ENCODE data around the gene KCNMA1. TPM values are rescaled to one million over a fixed set of nuclear protein-coding genes. Genes with fewer than 3 reads are reported as not detected.
"Not testable (repeated sequence)": the region's sequence is repeated elsewhere in the genome, so short reads cannot be mapped to it uniquely, and the experiment has no call there.

Gene KCNMA1
- total and polyA plus RNA-seq, 2 donors from 2014 or later = 4.2 to 8.9 TPM

DNA sequence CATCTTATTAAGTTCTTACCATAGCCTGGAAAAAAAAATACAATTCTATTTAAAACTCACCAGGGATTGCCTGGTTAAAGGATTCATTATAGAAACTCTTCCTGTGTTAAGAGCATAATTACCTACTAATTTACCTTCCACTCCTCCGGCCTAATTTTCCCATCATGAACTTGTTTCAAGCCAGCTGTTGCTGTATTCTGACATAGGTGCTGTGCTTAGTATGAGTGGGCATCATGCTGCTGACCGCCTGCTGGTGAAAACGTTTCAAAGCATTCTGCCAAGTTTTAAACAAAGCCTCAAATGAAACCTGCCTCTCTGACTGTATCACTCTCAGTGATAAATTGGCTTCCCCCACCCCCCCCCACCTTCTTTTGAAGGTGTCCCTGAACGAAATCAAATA lies 47.8 kb upstream of the KCNMA1 start:
- TF ChIP-seq, protein P1, sequence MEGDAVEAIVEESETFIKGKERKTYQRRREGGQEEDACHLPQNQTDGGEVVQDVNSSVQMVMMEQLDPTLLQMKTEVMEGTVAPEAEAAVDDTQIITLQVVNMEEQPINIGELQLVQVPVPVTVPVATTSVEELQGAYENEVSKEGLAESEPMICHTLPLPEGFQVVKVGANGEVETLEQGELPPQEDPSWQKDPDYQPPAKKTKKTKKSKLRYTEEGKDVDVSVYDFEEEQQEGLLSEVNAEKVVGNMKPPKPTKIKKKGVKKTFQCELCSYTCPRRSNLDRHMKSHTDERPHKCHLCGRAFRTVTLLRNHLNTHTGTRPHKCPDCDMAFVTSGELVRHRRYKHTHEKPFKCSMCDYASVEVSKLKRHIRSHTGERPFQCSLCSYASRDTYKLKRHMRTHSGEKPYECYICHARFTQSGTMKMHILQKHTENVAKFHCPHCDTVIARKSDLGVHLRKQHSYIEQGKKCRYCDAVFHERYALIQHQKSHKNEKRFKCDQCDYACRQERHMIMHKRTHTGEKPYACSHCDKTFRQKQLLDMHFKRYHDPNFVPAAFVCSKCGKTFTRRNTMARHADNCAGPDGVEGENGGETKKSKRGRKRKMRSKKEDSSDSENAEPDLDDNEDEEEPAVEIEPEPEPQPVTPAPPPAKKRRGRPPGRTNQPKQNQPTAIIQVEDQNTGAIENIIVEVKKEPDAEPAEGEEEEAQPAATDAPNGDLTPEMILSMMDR (IDR thresholded peaks at IDR 0.05; ENCODE audit: borderline replicate concordance, extremely low read depth, insufficient read depth) = no peak
- no peak overlapping the region for H3K9ac ChIP-seq (ENCODE audit: low read length in 3 of 3)
- intact Hi-C loops (cut with DNase I) = no loop called here
- H3K4me3 ChIP-seq (ENCODE audit: low read length in 3 of 3) = no peak overlapping the region
- H3K27me3 ChIP-seq (ENCODE audit: control insufficient read depth, insufficient read depth, low read length) = no peaks in the 10 kb centered on the region
- H3K4me1 ChIP-seq (ENCODE audit: control insufficient read depth in 2 of 3, insufficient read depth in 2 of 3, low read depth in 1 of 3, low read length in 3 of 3) = no peaks in the 10 kb centered on the region
- H3K9me3 ChIP-seq (ENCODE audit: control insufficient read depth in 2 of 3, insufficient read depth in 1 of 3, low read length in 3 of 3) = no peaks in the 10 kb centered on the region
- DNase-seq = no peak
- H3K27ac ChIP-seq (ENCODE audit: low read depth in 2 of 2, low read length in 2 of 2) = no peak overlapping the region
- H3K36me3 ChIP-seq (ENCODE audit: control insufficient read depth in 2 of 3, insufficient read depth in 3 of 3, low read length in 3 of 3) = no peaks in the 10 kb centered on the region
- FAIRE-seq = no peak

DNA sequence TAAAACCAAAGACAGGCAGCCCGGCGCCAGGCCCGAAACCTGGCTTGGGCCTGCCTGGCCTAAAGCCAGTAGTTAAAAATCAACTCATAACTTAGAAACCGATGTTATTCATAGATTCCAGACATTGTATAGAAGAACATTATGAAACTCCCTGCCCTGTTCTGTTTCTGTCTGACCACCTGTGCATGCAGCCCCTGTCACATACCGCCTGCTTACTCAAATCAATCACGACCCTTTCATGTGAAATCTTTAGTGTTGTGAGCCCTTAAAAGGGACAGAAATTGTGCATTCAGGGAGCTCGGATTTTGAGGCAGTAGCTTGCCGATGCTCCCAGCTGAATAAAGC lies 45.5 kb upstream of the KCNMA1 start:
- H3K27ac ChIP-seq (ENCODE audit: low read depth in 2 of 2, low read length in 2 of 2); H3K9ac ChIP-seq (ENCODE audit: low read length in 3 of 3); intact Hi-C loops (cut with DNase I); H3K9me3 ChIP-seq (ENCODE audit: control insufficient read depth in 2 of 3, insufficient read depth in 1 of 3, low read length in 3 of 3); FAIRE-seq; DNase-seq; H3K27me3 ChIP-seq (ENCODE audit: control insufficient read depth, insufficient read depth, low read length); H3K4me1 ChIP-seq (ENCODE audit: control insufficient read depth in 2 of 3, insufficient read depth in 2 of 3, low read depth in 1 of 3, low read length in 3 of 3); H3K4me3 ChIP-seq (ENCODE audit: low read length in 3 of 3); H3K36me3 ChIP-seq (ENCODE audit: control insufficient read depth in 2 of 3, insufficient read depth in 3 of 3, low read length in 3 of 3): not testable (repeated sequence)

DNA sequence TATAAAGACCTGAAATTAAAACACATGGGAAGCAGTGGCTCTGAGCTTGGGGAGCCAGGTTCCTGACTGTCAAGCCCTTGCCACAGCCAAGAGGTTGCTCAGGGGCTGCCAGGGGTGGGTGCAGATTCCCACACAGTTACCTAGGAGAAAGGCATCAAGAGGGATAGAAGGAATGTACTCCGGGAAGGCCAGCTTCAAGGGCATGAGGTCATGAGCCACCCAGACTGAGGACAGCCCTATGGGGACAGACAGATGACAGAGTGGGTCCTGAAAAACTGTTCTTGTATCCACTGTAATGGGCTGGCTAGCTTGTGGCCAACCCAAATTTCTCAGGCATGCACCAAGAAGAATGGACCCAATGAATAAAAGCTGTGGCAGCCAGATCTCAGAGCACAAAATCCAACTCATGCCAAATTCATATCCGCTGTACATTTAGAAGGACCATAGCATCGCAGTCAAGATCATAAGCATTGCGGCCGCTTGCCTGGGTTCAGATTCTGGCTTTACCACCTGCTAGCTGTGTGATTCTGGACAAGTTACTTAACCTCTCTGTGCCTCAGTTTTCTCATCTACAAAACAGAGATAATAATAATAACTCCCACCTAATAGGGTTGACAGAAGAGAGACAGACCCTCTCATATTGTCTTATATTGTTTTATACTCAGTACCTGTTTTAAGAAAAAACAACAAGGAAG lies 44.9 kb upstream of the KCNMA1 start:
- TF ChIP-seq, protein P1 (IDR thresholded peaks at IDR 0.05; ENCODE audit: borderline replicate concordance, extremely low read depth, insufficient read depth) = no peak
- Histone ChIP-seq H3K4me1 (ENCODE audit: control insufficient read depth in 2 of 3, insufficient read depth in 2 of 3, low read depth in 1 of 3, low read length in 3 of 3) (no peaks in the 10 kb centered on the region), H3K36me3 (ENCODE audit: control insufficient read depth in 2 of 3, insufficient read depth in 3 of 3, low read length in 3 of 3) (no peaks in the 10 kb centered on the region), H3K27me3 (ENCODE audit: control insufficient read depth, insufficient read depth, low read length) (no peaks in the 10 kb centered on the region), H3K27ac (ENCODE audit: low read depth in 2 of 2, low read length in 2 of 2) (no peak overlapping the region), H3K9ac (ENCODE audit: low read length in 3 of 3) (no peak overlapping the region), H3K9me3 (ENCODE audit: control insufficient read depth in 2 of 3, insufficient read depth in 1 of 3, low read length in 3 of 3) (no peaks in the 10 kb centered on the region), H3K4me3 (ENCODE audit: low read length in 3 of 3) (no peak overlapping the region)
- DNase-seq (no peak), FAIRE-seq (no peak)
- intact Hi-C loops (cut with DNase I) = no loop called here

DNA sequence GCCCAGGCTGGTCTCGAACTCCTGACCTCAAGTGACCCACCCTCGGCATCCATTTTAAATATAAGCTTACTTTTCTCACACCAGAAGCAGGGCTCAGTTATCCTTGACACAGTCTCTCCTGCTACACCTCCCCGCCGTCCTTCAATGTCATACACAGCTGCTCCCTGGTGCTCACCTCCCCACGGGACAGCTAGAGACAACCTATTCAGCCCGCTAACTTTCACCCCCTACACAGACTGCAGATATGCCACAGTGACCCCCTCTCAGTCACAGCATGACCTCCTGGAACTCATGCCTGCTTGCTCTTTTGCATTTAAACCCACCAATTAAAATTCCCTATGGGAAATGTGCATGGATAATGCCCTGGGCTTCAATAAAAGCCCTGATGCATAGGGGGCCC lies 44.2 kb upstream of the KCNMA1 start:
- Histone ChIP-seq H3K4me3 (ENCODE audit: low read length in 3 of 3) (no peak overlapping the region), H3K4me1 (ENCODE audit: control insufficient read depth in 2 of 3, insufficient read depth in 2 of 3, low read depth in 1 of 3, low read length in 3 of 3) (no peaks in the 10 kb centered on the region), H3K9me3 (ENCODE audit: control insufficient read depth in 2 of 3, insufficient read depth in 1 of 3, low read length in 3 of 3) (no peaks in the 10 kb centered on the region), H3K27ac (ENCODE audit: low read depth in 2 of 2, low read length in 2 of 2) (no peak overlapping the region), H3K9ac (ENCODE audit: low read length in 3 of 3) (no peak overlapping the region), H3K36me3 (ENCODE audit: control insufficient read depth in 2 of 3, insufficient read depth in 3 of 3, low read length in 3 of 3) (no peaks in the 10 kb centered on the region), H3K27me3 (ENCODE audit: control insufficient read depth, insufficient read depth, low read length) (no peaks in the 10 kb centered on the region)
- FAIRE-seq = no peak
- DNase-seq = no peak
- intact Hi-C loops (cut with DNase I) = no loop called here
- TF ChIP-seq, protein P1 (IDR thresholded peaks at IDR 0.05; ENCODE audit: borderline replicate concordance, extremely low read depth, insufficient read depth) = no peak

All from kidney (tissue), 14 donors.